Uterus (tissue), 2 donors: ENCODE measurements around the gene EPOP.

ENCODE experiments used
- CTCF ChIP-seq, 4 experiments: fragments of 200-600 bp in 2 of 4; fragments of 450-650 bp in 2 of 4; sonication (generic) in 2 of 4; IDR thresholded peaks; one replicate each; pipeline ENCODE4 v1.5.1; 2016 to 2019; ENCODE audit warnings: antibody characterized with exemption in 4 of 4, mild to moderate bottlenecking in 2 of 4, moderate library complexity in 1 of 4
- POLR2A ChIP-seq, 2 donors: fragments of 450-650 bp; IDR thresholded peaks; one replicate each; pipeline ENCODE4 v1.6.1; 2016; ENCODE audit warnings: antibody characterized with exemption in 2 of 2, mild to moderate bottlenecking in 1 of 2, moderate library complexity in 1 of 2

GRCh38 chr17:38677819-38678218, 3.1 kb upstream of the EPOP start:
- TF ChIP-seq CTCF (IDR thresholded peaks at IDR 0.05) = no peak
- TF ChIP-seq POLR2A (IDR thresholded peaks at IDR 0.05) = no peak
